ENCODE data around the gene CHST5.
"Not testable (repeated sequence)": the region's sequence is repeated elsewhere in the genome, so short reads cannot be mapped to it uniquely, and the experiment has no call there.

Gene CHST5

GRCh38 chr16:75506107-75506506, 29.8 kb downstream of the CHST5 start:
- no peak for DNase-seq (ENCODE audit: low read depth)

- DNase-seq (ENCODE audit: low read depth), result no peak
These were observed 32.1 kb downstream of the CHST5 start for GRCh38 chr16:75503801-75504200.

DNA sequence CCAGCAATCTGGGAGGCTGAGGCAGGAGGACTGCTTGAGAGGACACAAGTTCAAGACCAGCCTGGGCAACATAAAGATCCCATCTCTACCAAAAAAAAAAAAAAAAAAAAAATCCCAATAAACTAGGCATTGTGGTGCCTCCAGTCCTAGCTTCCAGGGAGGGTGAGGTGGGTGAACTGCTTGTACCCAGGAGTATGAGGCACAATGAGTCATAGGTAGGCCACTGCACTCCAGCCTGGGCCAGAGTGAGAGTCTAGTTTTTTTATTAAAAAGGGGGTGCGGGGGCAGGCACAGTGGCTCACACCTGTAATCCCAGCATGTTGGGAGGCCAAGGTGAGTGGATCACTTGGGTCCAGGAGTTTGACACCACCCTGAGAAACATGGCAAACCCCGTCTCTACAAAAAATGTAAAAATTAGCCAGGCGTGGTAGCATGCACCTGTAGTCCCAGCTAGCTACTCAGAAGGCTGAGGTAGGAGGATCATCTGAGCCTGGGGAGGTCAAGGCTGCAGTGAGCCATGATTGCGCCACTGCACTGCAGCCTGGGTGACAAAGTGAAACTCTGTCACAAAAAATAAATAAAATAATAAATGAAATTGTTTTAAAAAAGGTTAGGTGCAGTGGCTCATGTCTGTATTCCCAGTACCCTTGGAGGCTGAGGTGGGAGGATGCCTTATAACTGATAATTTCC, 32.8 kb downstream of the CHST5 start:
- no peak for DNase-seq (ENCODE audit: low read depth)

- not testable (repeated sequence) for DNase-seq (ENCODE audit: low read depth)
These were observed 34.1 kb downstream of the CHST5 start for GRCh38 chr16:75501820-75502219.

- no peak for DNase-seq (ENCODE audit: low read depth)
These were observed 34.5 kb downstream of the CHST5 start for GRCh38 chr16:75501359-75501758.

DNA sequence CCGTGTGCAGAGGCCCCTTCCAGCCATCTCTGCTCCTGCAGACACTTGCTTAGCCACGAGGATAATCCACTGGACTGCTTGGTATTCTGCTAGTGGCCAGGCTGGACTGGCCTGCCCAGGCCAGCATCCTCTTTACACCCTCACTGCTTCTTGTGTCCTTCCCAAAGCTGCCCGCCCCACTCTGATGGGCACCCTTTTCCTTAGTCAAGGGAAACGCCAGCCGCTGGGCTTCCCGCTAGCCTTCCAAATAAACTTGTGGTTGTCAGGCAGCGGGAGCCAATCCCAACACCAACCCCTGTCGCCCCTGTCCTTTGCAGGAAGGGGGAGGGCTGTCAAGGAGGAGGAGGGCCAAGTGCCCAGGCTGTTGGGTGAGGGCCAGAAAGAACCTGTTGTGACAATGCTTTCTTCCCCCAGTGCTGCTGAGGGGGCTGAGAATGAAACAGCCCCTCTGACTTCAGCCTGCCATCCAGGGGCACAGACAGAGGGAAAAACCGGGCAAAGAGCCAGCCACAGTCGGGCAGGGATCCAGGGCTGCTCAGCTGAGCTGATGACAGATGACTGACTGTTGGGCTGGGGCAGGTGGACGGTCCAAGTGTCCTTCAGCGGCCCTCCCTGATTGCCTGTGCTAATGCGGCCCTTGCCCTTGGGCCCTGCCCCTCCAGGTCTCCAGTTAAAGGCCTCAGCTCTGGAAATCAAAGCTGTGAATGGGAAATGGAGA, 37.1 kb downstream of the CHST5 start:
- not testable (repeated sequence) for DNase-seq (ENCODE audit: low read depth)

GRCh38 chr16:75497558-75497957, 38.4 kb downstream of the CHST5 start:
- DNase-seq (ENCODE audit: low read depth), result no peak

DNA sequence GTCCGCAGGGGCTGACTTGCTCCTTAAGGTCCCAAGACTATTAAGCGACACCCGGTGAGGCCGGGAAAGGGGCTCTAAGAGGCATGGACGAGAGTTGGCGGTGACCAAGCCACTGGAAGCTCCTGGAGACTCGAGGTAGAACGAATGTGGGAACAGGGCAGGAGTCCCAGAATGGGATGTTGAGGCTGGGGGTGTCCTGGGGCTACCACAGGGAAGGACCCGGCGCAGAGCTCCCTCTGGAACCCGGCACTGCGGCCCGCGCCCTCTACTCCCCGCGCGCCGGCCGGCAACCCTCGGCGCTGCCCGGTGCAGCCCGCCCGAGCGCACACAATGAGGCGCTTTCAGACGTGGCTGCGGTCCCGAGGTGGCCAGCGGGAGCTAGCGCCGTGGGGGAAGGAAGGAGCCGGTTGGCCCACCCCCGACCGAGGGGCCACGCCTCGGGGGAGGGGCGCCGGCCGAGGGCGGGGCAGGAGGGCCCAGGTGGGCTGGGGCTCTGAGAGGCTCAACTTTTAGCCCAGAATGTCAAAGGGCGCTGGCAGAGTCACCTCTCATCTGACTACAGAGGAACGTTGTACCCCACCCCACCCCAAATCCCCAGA, 40.7 kb downstream of the CHST5 start, which contains the start of gene CHST6:
Gene CHST6 (minus strand): TSS at position 366 of the 599 bp plus-strand sequence. CDS start 15,613 bp downstream, outside the sequence.
- no peak for DNase-seq (ENCODE audit: low read depth)

GRCh38 chr16:75494661-75495075, 41.2 kb downstream of the CHST5 start:
- no peak for DNase-seq (ENCODE audit: low read depth)

GRCh38 chr16:75494184-75494583, 41.7 kb downstream of the CHST5 start:
- no peak for DNase-seq (ENCODE audit: low read depth)

GRCh38 chr16:75491876-75492275, 44.0 kb downstream of the CHST5 start:
- DNase-seq (ENCODE audit: low read depth), result no peak

DNA sequence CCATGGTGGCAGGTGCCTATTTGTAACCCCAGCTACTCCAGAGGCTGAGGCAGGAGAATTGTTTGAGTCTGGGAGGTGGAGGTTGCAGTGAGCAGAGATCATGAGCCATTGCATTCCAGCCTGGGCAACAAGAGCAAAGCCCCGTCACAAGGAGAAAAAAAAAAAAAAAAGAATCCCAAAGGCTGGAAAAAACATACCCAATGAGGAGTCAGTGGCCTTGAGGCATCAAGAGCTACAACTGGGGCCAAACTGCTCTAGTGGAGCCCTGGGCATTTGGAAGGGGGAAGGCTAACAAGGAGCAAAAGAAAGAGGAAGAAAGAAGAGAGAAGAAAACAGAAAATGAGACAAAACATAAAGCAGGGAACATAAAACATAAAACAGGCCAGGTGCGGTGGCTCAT, 47.6 kb downstream of the CHST5 start:
- DNase-seq (ENCODE audit: low read depth), result no peak

- DNase-seq (ENCODE audit: low read depth), result no peak
These were observed 49.1 kb downstream of the CHST5 start for GRCh38 chr16:75486676-75487313.

DNA sequence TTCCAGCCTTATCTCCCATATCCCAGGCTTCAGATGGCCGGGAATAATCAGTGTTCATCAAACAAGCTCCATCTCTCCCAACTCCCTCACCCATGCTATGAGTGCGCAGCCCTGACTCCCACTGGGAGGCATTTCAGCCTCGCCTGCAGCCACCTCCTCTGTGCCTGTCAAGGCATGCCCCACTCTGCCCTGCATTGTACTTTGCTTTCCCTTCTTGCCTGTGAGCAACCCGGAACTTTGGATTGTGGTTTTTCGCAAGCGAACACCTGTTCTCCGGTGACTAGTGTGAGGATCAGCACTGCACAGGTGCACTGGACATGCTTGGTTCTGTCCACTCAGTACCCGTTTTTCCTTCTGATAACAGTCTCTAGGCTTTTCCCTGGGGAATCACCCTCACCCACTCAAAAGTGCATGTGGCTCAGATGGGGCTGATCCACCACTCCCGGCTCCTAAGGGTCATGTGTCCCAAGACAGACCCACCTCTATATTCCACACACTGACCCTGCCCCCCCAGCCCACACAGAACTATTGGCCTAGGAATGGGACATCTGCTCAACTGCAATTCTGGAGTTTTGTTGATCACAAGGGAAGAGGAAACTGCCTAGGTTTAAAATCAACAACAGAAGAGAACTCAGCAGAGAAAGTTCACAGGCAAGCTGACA, 49.8 kb downstream of the CHST5 start:
- no peak for DNase-seq (ENCODE audit: low read depth)

DNA sequence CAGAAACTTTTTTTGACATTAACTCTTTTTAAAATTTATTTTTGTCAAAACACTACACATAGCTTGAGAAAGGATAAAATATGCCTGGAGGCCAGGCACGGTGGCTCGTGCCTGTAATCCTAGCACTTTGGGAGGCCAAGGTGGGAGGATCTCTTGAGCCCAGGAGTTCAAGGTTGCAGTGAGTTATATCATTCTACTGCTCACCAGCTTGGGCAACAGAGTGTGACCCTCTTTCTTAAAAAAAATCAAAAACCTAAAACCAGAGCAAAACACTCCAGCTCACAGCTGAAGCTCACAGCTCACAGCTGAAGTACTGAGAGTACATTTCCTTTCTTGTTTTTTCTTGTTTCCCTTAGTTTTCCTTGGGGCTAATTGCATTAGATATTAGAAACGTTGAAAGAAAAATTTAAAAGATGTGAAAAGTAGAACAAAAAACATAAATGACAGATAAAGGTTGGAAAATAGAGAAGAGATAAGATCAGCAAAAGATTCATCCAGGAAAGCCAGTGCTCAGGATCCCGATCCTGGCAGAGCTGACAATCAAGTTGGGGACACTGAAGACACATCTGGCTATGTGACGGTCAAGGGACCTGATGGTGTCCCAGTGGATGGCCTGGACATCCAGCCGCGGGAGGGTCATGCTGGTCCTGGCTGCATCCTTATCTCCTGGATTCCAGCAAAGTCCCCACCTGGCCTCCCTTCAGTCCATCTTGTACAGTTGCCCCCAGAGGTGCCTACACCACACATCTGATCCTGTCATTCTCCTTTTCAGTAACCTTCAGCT, 50.5 kb downstream of the CHST5 start:
- no peak for DNase-seq (ENCODE audit: low read depth)

GRCh38 chr16:75483222-75483621, 52.7 kb downstream of the CHST5 start:
- DNase-seq (ENCODE audit: low read depth), result no peak

DNA sequence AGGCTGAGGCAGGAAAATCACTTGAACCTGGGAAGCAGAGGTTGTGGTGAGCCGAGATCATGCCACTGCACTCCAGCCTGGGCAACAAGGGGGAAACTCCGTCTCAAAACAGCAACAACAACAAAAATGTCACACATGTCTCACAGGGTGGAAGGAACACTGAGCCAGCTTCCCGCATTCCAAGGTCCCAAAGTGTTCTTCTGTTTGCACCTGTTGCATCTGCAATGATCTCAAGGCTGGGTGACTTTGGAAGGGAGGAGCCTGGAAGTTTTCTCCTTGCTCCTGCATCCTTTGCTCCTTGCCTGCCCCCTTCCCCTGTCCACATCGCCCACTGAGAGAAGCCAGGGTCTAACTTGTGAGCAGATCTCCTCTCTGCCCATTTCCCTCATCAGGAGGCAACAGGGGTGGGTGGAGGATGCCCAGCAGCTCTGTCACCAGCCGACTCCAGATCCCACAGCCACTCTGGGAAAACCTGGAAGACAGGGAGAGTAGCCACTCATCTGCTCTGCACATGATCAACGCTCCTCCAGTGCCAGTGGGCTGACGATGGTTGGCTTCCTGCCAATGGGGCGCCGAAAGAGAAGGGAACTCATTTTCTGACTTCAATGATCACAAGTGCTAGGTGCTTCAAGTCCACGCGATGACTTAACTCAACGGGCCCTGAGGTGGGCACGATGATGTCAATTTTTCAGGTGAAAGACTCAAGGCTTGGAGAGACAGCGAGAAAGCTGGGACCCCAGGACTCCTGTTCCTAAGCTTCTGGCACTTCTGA, 53.3 kb downstream of the CHST5 start:
- no peak for DNase-seq (ENCODE audit: low read depth)

- DNase-seq (ENCODE audit: low read depth), result no peak
These were observed 54.4 kb downstream of the CHST5 start for GRCh38 chr16:75481475-75481874.

GRCh38 chr16:75479421-75479990, 56.4 kb downstream of the CHST5 start:
- no peak for DNase-seq (ENCODE audit: low read depth)
